Smooth muscle cell of trachea (primary cell): ENCODE results near the gene KRCC1. TPM values are rescaled to one million over a fixed set of nuclear protein-coding genes. Genes with fewer than 3 reads are reported as not detected.

ENCODE experiments used
- total RNA-seq: library from RNA; depleted of rRNA; stranded (reverse); fragments of >200 nt; gene quantifications from 2 replicates; pipeline ENCODE4 v1.2.1, GENCODE V29; 2014

The KRCC1 gene
- 24.8 and 33.5 TPM in 2 replicates for total RNA-seq

GRCh38 chr2:88055371-88056128 is at the start of gene KRCC1:
KRCC1 (minus strand) TSS chr2:88055783; CDS start chr2:88028563, 27,220 bp downstream.

GRCh38 chr2:88067598-88067997 is 12.0 kb upstream of the KRCC1 start, which contains the start of gene SMYD1:
SMYD1 (plus strand) TSS chr2:88067825; CDS start chr2:88067865, 40 bp downstream.

DNA sequence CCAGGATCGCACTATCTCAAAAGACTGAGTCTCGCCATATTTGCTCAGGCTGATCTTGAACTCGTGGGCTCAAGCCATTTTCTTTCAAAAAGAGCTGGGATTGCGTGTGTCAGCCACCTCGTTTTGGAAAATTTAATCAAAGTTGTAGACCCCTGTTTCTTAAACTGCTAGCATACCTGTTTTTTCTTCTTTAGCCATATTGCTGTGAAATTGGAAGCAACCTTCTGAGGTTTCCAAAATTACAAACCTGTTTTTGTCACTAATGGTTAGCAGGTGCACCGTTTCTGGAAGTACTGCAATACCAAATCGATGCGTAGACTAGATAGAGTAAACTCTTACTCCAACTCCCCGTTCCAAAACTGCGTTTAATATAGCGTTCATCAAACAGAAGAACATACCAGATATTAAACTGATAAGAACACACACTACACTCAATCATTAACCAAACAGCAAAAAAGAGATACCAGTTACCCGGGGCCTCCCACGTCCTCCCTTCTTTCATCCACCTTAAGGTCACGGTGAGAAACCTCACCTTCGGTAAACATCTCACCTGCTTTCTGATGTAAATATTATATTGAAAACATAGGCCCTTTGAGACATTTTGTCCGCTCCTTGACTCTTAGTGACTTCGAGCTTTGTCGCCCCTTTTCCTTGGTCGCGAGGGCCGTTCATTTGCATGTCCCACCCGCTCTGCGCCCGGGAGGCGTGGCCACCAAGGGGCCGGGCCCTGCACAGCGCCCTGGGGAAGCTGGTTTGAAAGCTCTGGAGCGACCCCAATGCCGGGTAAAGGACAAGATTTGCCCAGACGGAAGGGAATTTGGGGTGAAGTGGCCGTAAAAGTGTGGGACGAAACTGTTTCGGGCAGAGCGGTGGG is 39.3 kb downstream of the KRCC1 start, which contains the start of gene RNU2-63P:
Gene RNU2-63P (minus strand): TSS at position 462 of the 874 bp plus-strand sequence.

Other genes with a start within 250 kb of the KRCC1 start
- gene RGPD2, start 230.0 kb downstream of the KRCC1 start, total RNA-seq, result 2.3 and 5.2 TPM in 2 replicates
- not detected in 2 replicates for gene RNU2-63P, start 39.2 kb downstream of the KRCC1 start, total RNA-seq
- not detected in 2 replicates for gene SMYD1, start 12.0 kb upstream of the KRCC1 start, total RNA-seq
- not detected in 2 replicates for gene FABP1, start 72.3 kb upstream of the KRCC1 start, total RNA-seq
- 10.8 and 16.7 TPM in 2 replicates for gene THNSL2, start 114.6 kb upstream of the KRCC1 start, total RNA-seq